T-cell (primary cell): Measurements from ENCODE around the gene RNASET2. TPM values are rescaled to one million over a fixed set of nuclear protein-coding genes. Genes with fewer than 3 reads are reported as not detected.
A peak's percentile ranks its signal among the peaks of the same experiment; 100 is the strongest.
"Not testable (repeated sequence)": the region's sequence is repeated elsewhere in the genome, so short reads cannot be mapped to it uniquely, and the experiment has no call there.

Experiments
- ATAC-seq, 4 experiments: fragments of 200-7000 bp in 3 of 4; fragments of 150-1000 bp in 1 of 4; cut with Tn5 transposase; replicated peaks in 1 of 4; 1 replicate in 3 of 4; 2 replicates in 1 of 4; pipeline ENCODE4 v1.10.0; 2021; ENCODE audit warnings: moderate library complexity in 3 of 4, mild to moderate bottlenecking in 2 of 4, moderate number of reproducible peaks in 1 of 4
- CTCF ChIA-PET, 2 donors: fragments of 300-600 bp; sonication (Branson Sonifier 250); formaldehyde crosslinking; loops; one replicate each; lab custom pipeline; 2022; ENCODE audit warnings: antibody characterized with exemption in 2 of 2; lab: Charles Lee
- POLR2A ChIA-PET, 2 donors: fragments of 300-600 bp; sonication (Branson Sonifier 250); formaldehyde crosslinking; loops; one replicate each; lab custom pipeline; 2022; ENCODE audit warnings: antibody characterized with exemption in 2 of 2; lab: Charles Lee
- DNase-seq, 35 experiments: peaks; one replicate each; pipeline versions ENCODE4 v3.0.0 to v3.0.0-alpha.2; 2013 to 2023
- H3K27ac ChIP-seq: one replicate; pipeline ENCODE4 v1.5.1; 2013; ENCODE audit warnings: low read length
- H3K27me3 ChIP-seq, 2 experiments: replicated peaks in 1 of 2; 1 replicate in 1 of 2; 2 replicates in 1 of 2; pipeline versions ENCODE4 v1.6.1 to v1.7.0; 2013; ENCODE audit warnings: low read length in 1 of 2, mixed read lengths in 1 of 2; ENCODE audit not compliant: control insufficient read depth in 2 of 2, insufficient read depth in 2 of 2; ENCODE audit errors: extremely low read depth in 1 of 2
- H3K36me3 ChIP-seq, 2 donors: 1 replicate in 1 of 2; 2 replicates in 1 of 2; pipeline versions ENCODE4 v1.6.1 to v1.7.0; 2013; ENCODE audit warnings: low read length in 1 of 2; ENCODE audit not compliant: control insufficient read depth in 2 of 2, insufficient read depth in 1 of 2; ENCODE audit errors: extremely low read depth in 1 of 2
- H3K4me1 ChIP-seq, 2 experiments: 1 replicate in 1 of 2; 2 replicates in 1 of 2; pipeline versions ENCODE4 v1.6.1 to v1.7.0; 2013; ENCODE audit warnings: low read length in 2 of 2, mixed read lengths in 1 of 2; ENCODE audit not compliant: insufficient read depth in 2 of 2, control insufficient read depth in 1 of 2; ENCODE audit errors: extremely low read depth in 1 of 2
- H3K4me3 ChIP-seq, 2 donors: 1 replicate in 1 of 2; 2 replicates in 1 of 2; pipeline versions ENCODE4 v1.5.1 to v1.7.0; 2013; ENCODE audit warnings: mild to moderate bottlenecking in 2 of 2, low read length in 1 of 2, moderate library complexity in 1 of 2; ENCODE audit not compliant: control insufficient read depth in 1 of 2; ENCODE audit errors: extremely low read depth in 1 of 2
- H3K9me3 ChIP-seq: 2 replicates; pipeline ENCODE4 v1.7.0; 2013
- H3K27ac Mint-ChIP-seq, 2 donors: one replicate each; pipeline ENCODE4 v1.8.0; 2020 to 2021; ENCODE audit warnings: mild to moderate bottlenecking in 2 of 2, mixed read lengths in 2 of 2
- H3K27me3 Mint-ChIP-seq, 2 donors: one replicate each; pipeline ENCODE4 v1.8.0; 2021 to 2022; ENCODE audit warnings: mixed read lengths in 2 of 2
- H3K36me3 Mint-ChIP-seq: one replicate; pipeline ENCODE4 v1.8.0; 2021; ENCODE audit warnings: mixed read lengths
- H3K4me1 Mint-ChIP-seq, 3 donors: one replicate each; pipeline ENCODE4 v1.8.0; 2020 to 2022; ENCODE audit warnings: mixed read lengths in 3 of 3, mild to moderate bottlenecking in 1 of 3
- H3K4me3 Mint-ChIP-seq, 3 donors: one replicate each; pipeline ENCODE4 v1.8.0; 2020 to 2022; ENCODE audit warnings: mild to moderate bottlenecking in 3 of 3, mixed read lengths in 3 of 3, moderate library complexity in 3 of 3
- H3K9me3 Mint-ChIP-seq, 3 donors: one replicate each; pipeline ENCODE4 v1.8.0; 2020 to 2022; ENCODE audit warnings: mixed read lengths in 3 of 3
- WGBS: methylation state at CpG from one replicate; pipeline ENCODE4 v1.1.5; 2013; ENCODE audit warnings: missing lambda C conversion rate; ENCODE audit not compliant: insufficient coverage; 5-methylcytosine and 5-hydroxymethylcytosine counted together
- total RNA-seq, 35 experiments: library from RNA in 6 of 35; stranded (reverse) in 6 of 35; fragments of 120-200 nt in 1 of 35; gene quantifications; one replicate each; pipeline versions ENCODE4 v1.2.1 to v1.2.4 and lab custom pipeline; 2013 to 2026

The RNASET2 gene
- total RNA-seq, 5 donors from 2014 or later (not counting 1 experiment from before 2014, with no cell fraction given): 121 to 275 (median 252) TPM

GRCh38 chr6:166914952-166915351 lies 41.4 kb downstream of the RNASET2 start:
- H3K27me3 Mint-ChIP-seq, H3K9me3 Mint-ChIP-seq, DNase-seq, POLR2A ChIA-PET, H3K4me3 ChIP-seq, H3K9me3 ChIP-seq, H3K27me3 ChIP-seq, ATAC-seq, H3K27ac Mint-ChIP-seq, H3K36me3 ChIP-seq, H3K4me1 ChIP-seq, H3K4me3 Mint-ChIP-seq, CTCF ChIA-PET, H3K27ac ChIP-seq, H3K4me1 Mint-ChIP-seq: not testable (repeated sequence)
- no CpG with 5 or more reads among the region's 3 CpGs for WGBS
- H3K36me3 Mint-ChIP-seq: peaks cover 49% of the 10 kb centered on the region

- POLR2A ChIA-PET: no interaction called here
- H3K27ac Mint-ChIP-seq: no peak overlapping the region
- DNase-seq (no peak), ATAC-seq (no peak)
- no CpG with 5 or more reads among the region's 5 CpGs for WGBS
- no peaks in the 10 kb centered on the region for H3K27me3 ChIP-seq
- H3K27me3 Mint-ChIP-seq: no peaks in the 10 kb centered on the region
- peaks cover 4 to 18% of the 10 kb centered on the region in 2 experiments for H3K4me1 ChIP-seq
- CTCF ChIA-PET: no interaction called here
- peaks cover 43% of the 10 kb centered on the region for H3K36me3 Mint-ChIP-seq
- H3K36me3 ChIP-seq: no peaks in the 10 kb centered on the region
- H3K4me1 Mint-ChIP-seq: peaks cover 18 to 34% (median 21%) of the 10 kb centered on the region in 3 donors
- no peaks in the 10 kb centered on the region for H3K9me3 ChIP-seq
- peaks cover 0 to 7% (median 3%) of the 10 kb centered on the region in 3 donors for H3K9me3 Mint-ChIP-seq
- H3K4me3 ChIP-seq: no peak overlapping the region
- no peak overlapping the region for H3K27ac ChIP-seq
- no peak overlapping the region for H3K4me3 Mint-ChIP-seq
These were observed 45.1 kb downstream of the RNASET2 start for GRCh38 chr6:166911248-166911677.

GRCh38 chr6:166910601-166911000 lies 45.7 kb downstream of the RNASET2 start:
- WGBS: 87% methylated on average over 5 of the region's 7 CpGs
- Mint-ChIP-seq H3K27ac (no peak overlapping the region), H3K36me3 (peaks cover 38% of the 10 kb centered on the region)

GRCh38 chr6:166908811-166909210 lies 47.5 kb downstream of the RNASET2 start:
- Histone ChIP-seq H3K36me3 (no peaks in the 10 kb centered on the region), H3K9me3 (no peaks in the 10 kb centered on the region), H3K4me1 (peaks cover 4 to 18% of the 10 kb centered on the region in 2 experiments), H3K27me3 (no peaks in the 10 kb centered on the region), H3K27ac (no peak overlapping the region), H3K4me3 (no peak overlapping the region)
- DNase-seq (no peak), ATAC-seq (no peak)
- POLR2A ChIA-PET: no interaction called here
- Mint-ChIP-seq H3K4me3 (no peak overlapping the region), H3K9me3 (no peaks in the 10 kb centered on the region), H3K27me3 (no peaks in the 10 kb centered on the region), H3K36me3 (peaks cover 30% of the 10 kb centered on the region), H3K4me1 (peaks cover 18 to 34% (median 21%) of the 10 kb centered on the region in 3 donors), H3K27ac (peak overlapping the region in 1 of 2 donors; percentile 12)
- WGBS: no CpG with 5 or more reads among the region's 2 CpGs
- CTCF ChIA-PET: no interaction called here

More at GRCh38 chr6:166910601-166911000, 45.7 kb downstream of the RNASET2 start:
- Mint-ChIP-seq H3K9me3 (peaks cover 0 to 5% (median 0%) of the 10 kb centered on the region in 3 donors), H3K27me3 (no peaks in the 10 kb centered on the region), H3K4me1 (peaks cover 18 to 34% (median 21%) of the 10 kb centered on the region in 3 donors), H3K4me3 (no peak overlapping the region)
- H3K27me3 ChIP-seq: no peaks in the 10 kb centered on the region
- H3K4me3 ChIP-seq: no peak overlapping the region
- ChIA-PET CTCF (no interaction called here), POLR2A (no interaction called here)
- DNase-seq (no peak), ATAC-seq (no peak)
- no peaks in the 10 kb centered on the region for H3K9me3 ChIP-seq
- H3K27ac ChIP-seq: no peak overlapping the region
- H3K36me3 ChIP-seq: no peaks in the 10 kb centered on the region
- peaks cover 4 to 18% of the 10 kb centered on the region in 2 experiments for H3K4me1 ChIP-seq

- Histone ChIP-seq H3K9me3 (no peaks in the 10 kb centered on the region), H3K4me3 (no peak overlapping the region), H3K27me3 (no peaks in the 10 kb centered on the region), H3K36me3 (no peaks in the 10 kb centered on the region), H3K4me1 (peaks cover 4 to 18% of the 10 kb centered on the region in 2 experiments), H3K27ac (no peak overlapping the region)
- CTCF ChIA-PET: interaction anchor here in 1 of 2 donors (0.8 kb wide), 1 partner anchor 43 kb away, joined by 4 read pairs; no protein-coding TSS in a partner anchor
- POLR2A ChIA-PET: interaction anchor here in 1 of 2 donors (0.8 kb wide), 1 partner anchor 48 kb away, joined by 3 read pairs; the partner anchor contains the start of gene RNASET2
- ATAC-seq: no peak
- H3K36me3 Mint-ChIP-seq: peaks cover 28% of the 10 kb centered on the region
- no peaks in the 10 kb centered on the region for H3K9me3 Mint-ChIP-seq
- peak overlapping the region in 1 of 2 donors; percentile 47 for H3K27ac Mint-ChIP-seq
- DNase-seq: no peak
- no peaks in the 10 kb centered on the region for H3K27me3 Mint-ChIP-seq
- peak overlapping the region in 1 of 3 donors; percentile 42 for H3K4me3 Mint-ChIP-seq
- WGBS: 88% methylated on average over 7 of the region's 20 CpGs
- peaks cover 18 to 34% (median 21%) of the 10 kb centered on the region in 3 donors for H3K4me1 Mint-ChIP-seq
These were observed 48.2 kb downstream of the RNASET2 start for GRCh38 chr6:166907871-166908806.

GRCh38 chr6:166907373-166907841 lies 48.9 kb downstream of the RNASET2 start:
- H3K27ac Mint-ChIP-seq: peak overlapping the region; percentile 70 to 84
- H3K27me3 Mint-ChIP-seq: no peaks in the 10 kb centered on the region
- H3K4me3 Mint-ChIP-seq: peak overlapping the region; percentile 18 to 50 (median 42)
- peaks cover 4 to 18% of the 10 kb centered on the region in 2 experiments for H3K4me1 ChIP-seq
- H3K9me3 Mint-ChIP-seq: no peaks in the 10 kb centered on the region
- H3K27ac ChIP-seq: no peak overlapping the region
- 80% methylated on average over 1 of the region's 8 CpGs for WGBS
- DNase-seq (peak in 1 of 35 experiments; percentile 29), ATAC-seq (peak; percentile 54 to 83 (median 68))
- no peaks in the 10 kb centered on the region for H3K27me3 ChIP-seq
- no peaks in the 10 kb centered on the region for H3K36me3 ChIP-seq
- CTCF ChIA-PET: interaction anchor here (0.8 to 1.0 kb wide), 3 partner anchors 41 to 81 kb away, joined by 3 to 4 read pairs (median 3); no protein-coding TSS in a partner anchor
- H3K4me3 ChIP-seq: no peak overlapping the region
- H3K36me3 Mint-ChIP-seq: peaks cover 22% of the 10 kb centered on the region
- H3K9me3 ChIP-seq: no peaks in the 10 kb centered on the region
- POLR2A ChIA-PET: interaction anchor here in 1 of 2 donors (0.8 kb wide), 1 partner anchor 49 kb away, joined by 3 read pairs; the partner anchor contains the start of gene RNASET2
- H3K4me1 Mint-ChIP-seq: peaks cover 18 to 34% (median 21%) of the 10 kb centered on the region in 3 donors
